Esophagus squamous epithelium (tissue), 4 donors: ENCODE measurements around the gene POM121.
"Not testable (repeated sequence)": the region's sequence is repeated elsewhere in the genome, so short reads cannot be mapped to it uniquely, and the experiment has no call there.

Experiments
- CTCF ChIP-seq, 6 experiments: fragments of 450-650 bp in 4 of 6; fragments of 200-600 bp in 2 of 6; sonication (generic) in 2 of 6; IDR thresholded peaks; one replicate each; pipeline ENCODE4 v1.5.1; 2016 to 2019; ENCODE audit warnings: antibody characterized with exemption in 6 of 6, mild to moderate bottlenecking in 4 of 6, moderate library complexity in 4 of 6
- POLR2A ChIP-seq, 4 donors: fragments of 450-650 bp; IDR thresholded peaks; one replicate each; pipeline ENCODE4 v1.6.1; 2017; ENCODE audit warnings: antibody characterized with exemption in 4 of 4, mild to moderate bottlenecking in 4 of 4, moderate library complexity in 3 of 4

- not testable (repeated sequence) for TF ChIP-seq POLR2A, CTCF (IDR thresholded peaks at IDR 0.05)
Measured at GRCh38 chr7:72975656-72976286, 50.9 kb downstream of the POM121 start.
